Measurements from ENCODE around the gene PLAC8. TPM values are rescaled to one million over a fixed set of nuclear protein-coding genes. Genes with fewer than 3 reads are reported as not detected.
A peak's percentile ranks its signal among the peaks of the same experiment; 100 is the strongest.
"Not testable (repeated sequence)": the region's sequence is repeated elsewhere in the genome, so short reads cannot be mapped to it uniquely, and the experiment has no call there.

The PLAC8 gene
- total and polyA plus RNA-seq, 5 donors from 2014 or later, result 70.0 to 236 (median 148) TPM

DNA sequence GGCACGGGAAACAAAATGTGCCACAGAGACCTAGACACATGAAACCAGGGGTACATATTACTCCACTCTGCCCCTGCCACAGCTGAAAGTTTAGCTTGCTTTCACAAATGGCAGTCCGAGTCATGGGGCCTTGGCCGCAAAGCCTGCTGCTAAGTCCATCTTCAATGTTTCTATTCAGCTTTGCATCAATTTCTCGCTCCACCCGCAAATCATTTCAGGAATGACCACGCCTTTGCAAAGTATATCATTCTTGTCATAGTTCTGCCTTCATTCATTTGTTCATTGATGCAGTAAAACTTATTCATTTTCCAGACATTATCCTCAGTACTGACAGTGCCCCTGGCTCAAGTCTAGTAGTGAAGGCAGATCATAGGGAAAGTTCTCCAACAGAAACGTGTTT, 9.5 kb downstream of the PLAC8 start:
- Histone ChIP-seq H3K4me1 (ENCODE audit: control insufficient read depth, insufficient read depth, low read length, poor library complexity, severe bottlenecking) (peaks cover 24% of the 10 kb centered on the region), H3K4me3 (ENCODE audit: low read depth, low read length) (no peak overlapping the region), H3K9me3 (ENCODE audit: control insufficient read depth in 2 of 2, low read length in 2 of 2) (no peaks in the 10 kb centered on the region), H3K27me3 (ENCODE audit: control insufficient read depth, insufficient read depth, low read length) (peaks cover 1% of the 10 kb centered on the region), H3K27ac (ENCODE audit: insufficient read depth, low read length, poor library complexity, severe bottlenecking) (no peak overlapping the region), H3K36me3 (ENCODE audit: control insufficient read depth, insufficient read depth, low read length) (peaks cover 6% of the 10 kb centered on the region)
- Mint-ChIP-seq H3K4me3 (no peak overlapping the region), H3K9me3 (no peaks in the 10 kb centered on the region), H3K27me3 (peaks cover 52% of the 10 kb centered on the region), H3K27ac (peak overlapping the region in 1 of 3 donors; percentile 86), H3K36me3 (peaks cover 36% of the 10 kb centered on the region), H3K4me1 (peaks cover 7 to 66% (median 26%) of the 10 kb centered on the region in 4 donors)
- DNase-seq (no peak), ATAC-seq (ENCODE audit: low read depth in 2 of 2) (no peak)

DNA sequence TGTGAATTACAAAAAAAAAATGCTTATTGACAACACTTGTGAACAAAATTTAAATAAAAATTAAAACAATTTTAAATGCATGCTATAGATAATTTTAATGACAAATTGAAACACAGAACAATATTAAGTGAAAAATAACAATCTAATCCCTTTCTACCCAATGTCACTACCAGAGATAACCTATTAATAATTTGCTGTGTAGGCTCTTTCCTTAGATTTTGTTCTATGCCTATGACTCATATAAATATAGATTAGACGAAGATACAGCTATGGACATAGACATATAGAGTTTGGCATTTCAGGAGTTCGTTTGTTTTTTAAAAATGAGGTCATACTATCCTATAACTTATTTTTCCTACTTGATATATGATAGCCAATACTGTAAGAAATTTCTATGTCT, 18.1 kb downstream of the PLAC8 start:
- no peak for DNase-seq
- Mint-ChIP-seq H3K4me3 (no peak overlapping the region), H3K36me3 (peaks cover 35% of the 10 kb centered on the region), H3K4me1 (peaks cover 0 to 35% (median 16%) of the 10 kb centered on the region in 4 donors), H3K27ac (peak overlapping the region in 1 of 3 donors; percentile 69), H3K27me3 (peaks cover 40% of the 10 kb centered on the region), H3K9me3 (peaks cover 0 to 1% (median 0%) of the 10 kb centered on the region in 7 donors)
- no peaks in the 10 kb centered on the region for H3K4me1 ChIP-seq (ENCODE audit: control insufficient read depth, insufficient read depth, low read length, poor library complexity, severe bottlenecking)
- no peaks in the 10 kb centered on the region for H3K9me3 ChIP-seq (ENCODE audit: control insufficient read depth in 2 of 2, low read length in 2 of 2)
- H3K27me3 ChIP-seq (ENCODE audit: control insufficient read depth, insufficient read depth, low read length), result peaks cover 8% of the 10 kb centered on the region
- no peak overlapping the region for H3K4me3 ChIP-seq (ENCODE audit: low read depth, low read length)
- H3K27ac ChIP-seq (ENCODE audit: insufficient read depth, low read length, poor library complexity, severe bottlenecking), result no peak overlapping the region
- H3K36me3 ChIP-seq (ENCODE audit: control insufficient read depth, insufficient read depth, low read length), result peaks cover 12% of the 10 kb centered on the region
- no peak for ATAC-seq (ENCODE audit: low read depth in 2 of 2)

DNA sequence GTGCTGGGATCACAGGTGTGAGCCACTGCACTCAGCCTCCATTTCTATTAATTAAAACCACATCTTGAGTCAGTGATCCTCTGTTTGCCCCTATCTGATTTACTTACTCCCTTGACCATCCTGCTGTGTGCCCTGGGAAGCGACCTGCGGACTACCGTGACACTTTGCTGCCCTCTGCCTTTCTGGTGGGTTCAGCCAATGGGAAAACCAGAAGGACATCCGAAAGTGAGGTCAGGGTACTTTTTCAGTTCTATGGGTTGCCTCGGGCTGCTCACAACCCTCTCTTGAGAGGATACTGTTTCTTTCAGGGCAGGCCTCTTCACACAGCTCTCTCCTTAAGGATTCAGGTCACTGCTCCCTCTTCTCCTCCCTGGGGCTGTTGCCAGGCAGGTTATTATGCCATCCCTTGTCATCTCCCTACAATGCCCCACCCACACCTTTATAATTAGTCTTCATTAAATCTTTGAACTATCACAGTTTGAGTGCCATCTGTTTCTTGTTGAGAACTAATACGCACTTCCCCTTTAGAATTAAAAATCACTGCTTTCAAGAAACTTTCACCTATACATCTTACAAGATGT, 21.4 kb downstream of the PLAC8 start:
- Mint-ChIP-seq H3K27me3 (peaks cover 52% of the 10 kb centered on the region), H3K9me3 (peaks cover 0 to 1% (median 0%) of the 10 kb centered on the region in 7 donors), H3K27ac (peak overlapping the region in 1 of 3 donors; percentile 68), H3K4me1 (peaks cover 4 to 26% (median 16%) of the 10 kb centered on the region in 4 donors), H3K4me3 (no peak overlapping the region), H3K36me3 (peaks cover 35% of the 10 kb centered on the region)
- Histone ChIP-seq H3K4me1 (ENCODE audit: control insufficient read depth, insufficient read depth, low read length, poor library complexity, severe bottlenecking) (no peaks in the 10 kb centered on the region), H3K4me3 (ENCODE audit: low read depth, low read length) (no peak overlapping the region), H3K27ac (ENCODE audit: insufficient read depth, low read length, poor library complexity, severe bottlenecking) (no peak overlapping the region), H3K27me3 (ENCODE audit: control insufficient read depth, insufficient read depth, low read length) (peaks cover 13% of the 10 kb centered on the region), H3K9me3 (ENCODE audit: control insufficient read depth in 2 of 2, low read length in 2 of 2) (no peaks in the 10 kb centered on the region), H3K36me3 (ENCODE audit: control insufficient read depth, insufficient read depth, low read length) (peaks cover 12% of the 10 kb centered on the region)
- DNase-seq (no peak), ATAC-seq (ENCODE audit: low read depth in 2 of 2) (no peak)

DNA sequence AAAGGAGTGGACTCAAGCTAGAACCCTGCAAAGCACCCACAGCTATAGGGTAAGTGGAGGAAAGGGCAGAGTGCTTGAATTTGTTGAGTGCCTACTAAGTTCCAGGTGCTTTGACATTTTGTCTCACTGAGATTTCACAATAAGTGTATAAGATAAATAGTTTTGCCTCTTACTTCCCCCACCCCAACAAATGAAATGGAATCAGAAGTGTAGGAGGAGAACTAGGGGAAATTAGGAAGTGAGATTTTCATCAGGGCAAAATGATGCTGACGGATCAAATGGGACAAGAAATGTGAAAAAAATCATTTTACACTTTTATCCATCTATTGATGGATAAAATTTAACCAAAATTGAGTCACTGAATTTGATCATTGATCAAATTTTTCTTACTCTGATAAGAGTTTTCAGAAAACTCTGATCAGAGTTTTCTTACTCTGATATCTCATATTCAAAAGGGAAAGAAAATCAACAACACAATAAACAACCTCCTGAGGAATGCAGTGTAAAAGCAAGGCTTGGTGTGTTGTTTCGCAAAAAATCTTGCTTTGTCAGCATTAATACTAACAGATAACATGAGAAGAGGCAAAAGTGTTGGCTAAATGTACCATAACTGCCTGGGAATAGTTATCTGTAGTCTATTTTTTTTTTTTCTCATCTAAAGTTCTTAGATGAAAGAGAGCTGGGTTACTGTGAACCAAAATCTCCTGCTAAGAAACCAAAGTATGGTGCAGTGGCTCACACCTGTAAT, 24.9 kb downstream of the PLAC8 start:
- Histone ChIP-seq H3K36me3 (ENCODE audit: control insufficient read depth, insufficient read depth, low read length) (peaks cover 10% of the 10 kb centered on the region), H3K27me3 (ENCODE audit: control insufficient read depth, insufficient read depth, low read length) (peaks cover 6% of the 10 kb centered on the region), H3K9me3 (ENCODE audit: control insufficient read depth in 2 of 2, low read length in 2 of 2) (no peaks in the 10 kb centered on the region), H3K27ac (ENCODE audit: insufficient read depth, low read length, poor library complexity, severe bottlenecking) (no peak overlapping the region), H3K4me1 (ENCODE audit: control insufficient read depth, insufficient read depth, low read length, poor library complexity, severe bottlenecking) (peaks cover 10% of the 10 kb centered on the region), H3K4me3 (ENCODE audit: low read depth, low read length) (no peak overlapping the region)
- H3K9me3 Mint-ChIP-seq, result peaks cover 0 to 1% (median 0%) of the 10 kb centered on the region in 7 donors
- ATAC-seq (ENCODE audit: low read depth in 2 of 2), result no peak
- H3K4me3 Mint-ChIP-seq, result no peak overlapping the region
- no peak overlapping the region for H3K27ac Mint-ChIP-seq
- peaks cover 34% of the 10 kb centered on the region for H3K27me3 Mint-ChIP-seq
- peaks cover 10 to 19% (median 14%) of the 10 kb centered on the region in 4 donors for H3K4me1 Mint-ChIP-seq
- peaks cover 38% of the 10 kb centered on the region for H3K36me3 Mint-ChIP-seq
- no peak for DNase-seq

DNA sequence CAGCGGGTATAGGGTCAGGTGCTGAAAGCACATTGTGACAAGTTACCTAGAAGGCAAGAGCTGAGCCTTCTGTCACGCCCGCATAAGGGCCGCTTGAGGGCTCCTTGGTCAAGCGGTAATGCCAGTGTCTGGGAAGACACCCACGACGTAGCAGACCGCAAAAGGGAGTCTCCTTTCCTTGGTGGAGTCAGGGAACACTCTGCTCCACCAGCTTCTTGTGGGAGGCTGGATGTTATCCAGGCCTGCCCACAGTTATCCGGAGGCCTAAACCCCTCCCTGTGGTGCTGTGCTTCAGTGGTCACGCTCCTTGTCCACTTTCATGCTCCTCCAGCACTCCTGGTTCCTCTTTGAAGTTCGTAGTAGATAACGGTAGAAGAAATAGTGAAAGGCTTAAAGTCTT, 29.6 kb downstream of the PLAC8 start:
- Histone ChIP-seq H3K4me1 (ENCODE audit: control insufficient read depth, insufficient read depth, low read length, poor library complexity, severe bottlenecking) (peaks cover 32% of the 10 kb centered on the region), H3K36me3 (ENCODE audit: control insufficient read depth, insufficient read depth, low read length) (peaks cover 10% of the 10 kb centered on the region)
- ATAC-seq (ENCODE audit: low read depth in 2 of 2); DNase-seq; H3K27me3 ChIP-seq (ENCODE audit: control insufficient read depth, insufficient read depth, low read length); H3K9me3 Mint-ChIP-seq; H3K4me3 ChIP-seq (ENCODE audit: low read depth, low read length); H3K27ac ChIP-seq (ENCODE audit: insufficient read depth, low read length, poor library complexity, severe bottlenecking); H3K9me3 ChIP-seq (ENCODE audit: control insufficient read depth in 2 of 2, low read length in 2 of 2): not testable (repeated sequence)
- Mint-ChIP-seq H3K4me3 (peak overlapping the region in 1 of 4 donors; percentile 23), H3K4me1 (peaks cover 20 to 35% (median 32%) of the 10 kb centered on the region in 4 donors), H3K27me3 (peaks cover 13% of the 10 kb centered on the region), H3K36me3 (peaks cover 29% of the 10 kb centered on the region), H3K27ac (peak overlapping the region in 1 of 3 donors; percentile 44)

DNA sequence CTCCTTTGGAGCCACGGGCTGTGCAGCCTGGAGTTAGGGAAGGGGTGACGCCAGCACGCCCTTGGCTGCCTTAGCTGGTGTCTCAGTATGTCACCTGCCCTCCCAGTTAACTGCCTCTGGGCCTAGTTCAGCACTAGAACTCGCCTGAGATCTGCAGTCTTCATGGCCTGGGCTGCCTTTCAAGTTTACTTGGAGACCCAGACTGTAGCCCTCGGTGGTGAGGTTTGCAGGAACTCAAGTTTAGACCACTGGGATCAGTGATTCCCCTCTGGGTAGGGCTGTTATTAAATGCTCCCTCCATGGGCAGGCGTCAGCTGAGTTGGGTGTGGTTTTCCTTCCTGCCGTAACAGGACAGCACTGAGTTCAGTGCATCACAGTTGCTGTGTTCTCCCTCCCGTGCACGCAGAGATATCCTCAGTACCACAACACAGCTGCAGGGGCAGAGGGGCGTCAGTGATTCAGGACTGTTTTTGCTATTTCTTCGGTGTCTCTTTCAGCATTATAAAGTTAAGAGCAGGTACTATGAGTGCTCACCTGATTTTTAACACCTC, 30.5 kb downstream of the PLAC8 start:
- Mint-ChIP-seq H3K27me3 (peaks cover 7% of the 10 kb centered on the region), H3K27ac (peak overlapping the region; percentile 88 to 96 (median 95)), H3K4me1 (peaks cover 17 to 35% (median 28%) of the 10 kb centered on the region in 4 donors), H3K9me3 (peaks cover 0 to 6% (median 0%) of the 10 kb centered on the region in 7 donors), H3K36me3 (peaks cover 23% of the 10 kb centered on the region), H3K4me3 (peak overlapping the region; percentile 35 to 70 (median 62))
- Histone ChIP-seq H3K4me1 (ENCODE audit: control insufficient read depth, insufficient read depth, low read length, poor library complexity, severe bottlenecking) (peaks cover 32% of the 10 kb centered on the region), H3K4me3 (ENCODE audit: low read depth, low read length) (peak overlapping the region; percentile 49), H3K27me3 (ENCODE audit: control insufficient read depth, insufficient read depth, low read length) (peaks cover 2% of the 10 kb centered on the region), H3K36me3 (ENCODE audit: control insufficient read depth, insufficient read depth, low read length) (peaks cover 5% of the 10 kb centered on the region), H3K27ac (ENCODE audit: insufficient read depth, low read length, poor library complexity, severe bottlenecking) (peak overlapping the region; percentile 75), H3K9me3 (ENCODE audit: control insufficient read depth in 2 of 2, low read length in 2 of 2) (no peaks in the 10 kb centered on the region)
- ATAC-seq (ENCODE audit: low read depth in 2 of 2), result peak; percentile 98 to 99
- peak; percentile 27 to 94 (median 78) for DNase-seq

DNA sequence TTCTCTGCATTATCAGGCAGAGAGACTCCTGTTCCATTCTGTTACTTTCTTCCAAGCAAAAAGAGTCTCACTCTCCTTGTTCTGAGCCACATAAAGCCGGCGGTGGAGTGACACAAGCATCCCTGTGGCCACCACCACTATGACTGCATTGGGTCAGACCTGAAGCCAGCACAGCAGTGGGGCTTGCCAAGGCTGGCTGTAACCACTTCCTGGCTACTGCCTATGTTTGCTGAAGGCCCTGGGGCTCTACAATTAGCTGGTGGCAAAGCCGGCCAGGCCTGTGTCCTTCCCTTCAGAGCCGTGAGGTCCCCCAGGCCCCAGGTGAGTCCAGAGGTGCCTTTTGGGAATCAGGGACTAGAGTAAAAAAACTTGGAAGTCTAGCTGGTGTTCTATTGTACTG, 31.8 kb downstream of the PLAC8 start:
- Histone ChIP-seq H3K27me3 (ENCODE audit: control insufficient read depth, insufficient read depth, low read length) (no peaks in the 10 kb centered on the region), H3K4me1 (ENCODE audit: control insufficient read depth, insufficient read depth, low read length, poor library complexity, severe bottlenecking) (peaks cover 32% of the 10 kb centered on the region), H3K27ac (ENCODE audit: insufficient read depth, low read length, poor library complexity, severe bottlenecking) (no peak overlapping the region), H3K4me3 (ENCODE audit: low read depth, low read length) (no peak overlapping the region), H3K9me3 (ENCODE audit: control insufficient read depth in 2 of 2, low read length in 2 of 2) (no peaks in the 10 kb centered on the region), H3K36me3 (ENCODE audit: control insufficient read depth, insufficient read depth, low read length) (no peaks in the 10 kb centered on the region)
- Mint-ChIP-seq H3K9me3 (peaks cover 0 to 6% (median 0%) of the 10 kb centered on the region in 7 donors), H3K36me3 (peaks cover 14% of the 10 kb centered on the region), H3K27me3 (peaks cover 2% of the 10 kb centered on the region), H3K4me3 (peak overlapping the region in 1 of 4 donors; percentile 20), H3K4me1 (peaks cover 9 to 31% (median 28%) of the 10 kb centered on the region in 4 donors), H3K27ac (peak overlapping the region; percentile 62 to 96 (median 88))
- peak in 1 of 3 donors; percentile 33 for DNase-seq
- ATAC-seq (ENCODE audit: low read depth in 2 of 2), result no peak
